NCI-H1436 treated with DMSO at 0.1 percent for 48 hours (cell line): ENCODE measurements around the gene CAMK2D.
A peak's percentile ranks its signal among the peaks of the same experiment; 100 is the strongest.

ENCODE experiments used
- DNase-seq: peaks from one replicate; lab custom pipeline; 2025; lab: John Stamatoyannopoulos, UW

CAMK2D gene

GRCh38 chr4:113637823-113638561 lies 123.5 kb downstream of the CAMK2D start:
- DNase-seq: peak; percentile 75

GRCh38 chr4:113637363-113637762 lies 124.2 kb downstream of the CAMK2D start:
- no peak for DNase-seq

GRCh38 chr4:113636877-113637276 lies 124.7 kb downstream of the CAMK2D start:
- no peak for DNase-seq

GRCh38 chr4:113636438-113636818 lies 125.1 kb downstream of the CAMK2D start:
- DNase-seq: peak; percentile 11

- DNase-seq: no peak
These were observed 125.7 kb downstream of the CAMK2D start for GRCh38 chr4:113635739-113636437.

- DNase-seq: no peak
These were observed 127.2 kb downstream of the CAMK2D start for GRCh38 chr4:113634081-113634969.

- no peak for DNase-seq
These were observed 128.1 kb downstream of the CAMK2D start for GRCh38 chr4:113633467-113633866.

GRCh38 chr4:113628711-113629110 lies 132.8 kb downstream of the CAMK2D start:
- DNase-seq: no peak

- DNase-seq: no peak
These were observed 134.2 kb downstream of the CAMK2D start for GRCh38 chr4:113627321-113627720.

GRCh38 chr4:113625902-113626301 lies 135.6 kb downstream of the CAMK2D start:
- DNase-seq: no peak

GRCh38 chr4:113623274-113623894 lies 138.2 kb downstream of the CAMK2D start:
- no peak for DNase-seq

GRCh38 chr4:113621633-113622032 lies 139.9 kb downstream of the CAMK2D start:
- DNase-seq: no peak

- no peak for DNase-seq
These were observed 141.5 kb downstream of the CAMK2D start for GRCh38 chr4:113620032-113620431.

GRCh38 chr4:113619526-113619925 lies 142.0 kb downstream of the CAMK2D start:
- DNase-seq: no peak

- no peak for DNase-seq
These were observed 143.3 kb downstream of the CAMK2D start for GRCh38 chr4:113618205-113618604.

GRCh38 chr4:113617195-113617594 lies 144.3 kb downstream of the CAMK2D start:
- no peak for DNase-seq

GRCh38 chr4:113616443-113616842 lies 145.1 kb downstream of the CAMK2D start:
- DNase-seq: no peak

GRCh38 chr4:113614414-113614813 lies 147.1 kb downstream of the CAMK2D start:
- DNase-seq: no peak

- DNase-seq: no peak
These were observed 148.0 kb downstream of the CAMK2D start for GRCh38 chr4:113613503-113613902.

GRCh38 chr4:113610537-113610936 lies 151.0 kb downstream of the CAMK2D start:
- DNase-seq: peak; percentile 16

GRCh38 chr4:113607998-113608397 lies 153.5 kb downstream of the CAMK2D start:
- no peak for DNase-seq

- no peak for DNase-seq
These were observed 154.3 kb downstream of the CAMK2D start for GRCh38 chr4:113607147-113607720.
